ENCODE data around the gene STX18. TPM values are rescaled to one million over a fixed set of nuclear protein-coding genes. Genes with fewer than 3 reads are reported as not detected.

The STX18 gene
- total and polyA plus RNA-seq, 10 of the 15 experiments (the other 5 are each of a cell fraction or from before 2014, with no cell fraction given) = 8.2 to 46.6 (median 31.1) TPM

GRCh38 chr4:4385729-4386295, 156.0 kb downstream of the STX18 start:
- ChIA-PET POLR2A (no interaction called here), CTCF (no interaction called here), RAD21 (ENCODE audit: unreplicated experiment) (no interaction called here), SMC1A (ENCODE audit: uncharacterized antibody, unreplicated experiment) (no interaction called here)
- 2% methylated on average over 38 of the region's 38 CpGs for WGBS (ENCODE audit: insufficient coverage, insufficient replicate concordance, low lambda C conversion rate, missing lambda C conversion rate)
- Histone ChIP-seq H3K9ac (ENCODE audit: control insufficient read depth, insufficient read depth, low read length) (no peak overlapping the region), H3K4me1 (ENCODE audit: control insufficient read depth, insufficient read depth, low read length) (no peaks in the 10 kb centered on the region), H3K4me3 (no peak overlapping the region), H3K9me3 (replicated peaks; ENCODE audit: control insufficient read depth, insufficient read depth, low read length) (no peaks in the 10 kb centered on the region), H3K4me2 (ENCODE audit: control insufficient read depth, insufficient read depth) (no peak overlapping the region), H3K36me3 (ENCODE audit: control insufficient read depth in 2 of 2, insufficient read depth in 2 of 2, low read length in 1 of 2) (no peaks in the 10 kb centered on the region), H4K20me1 (ENCODE audit: control insufficient read depth, insufficient read depth) (no peaks in the 10 kb centered on the region), H3K27ac (ENCODE audit: control insufficient read depth, insufficient read depth) (no peak overlapping the region), H2AFZ (ENCODE audit: control insufficient read depth, low read depth, low read length) (no peak overlapping the region), H3K79me2 (ENCODE audit: control insufficient read depth, insufficient read depth, low read length) (no peaks in the 10 kb centered on the region), H3K27me3 (replicated peaks in 1 of 2; ENCODE audit: control insufficient read depth in 2 of 2, insufficient read depth in 2 of 2, low read length in 1 of 2) (peaks cover 5 to 10% of the 10 kb centered on the region in 2 experiments)
- in situ Hi-C loops (cut with MboI) = no loop called here
- DNase-seq (ENCODE audit: low read depth, low spot score) (no peak), ATAC-seq (no peak), FAIRE-seq (no peak)
- no peak for TF ChIP-seq FOXM1 (IDR thresholded peaks at IDR 0.05; ENCODE audit: low read depth, low read length)
- no peak for TF ChIP-seq RB1 (IDR thresholded peaks at IDR 0.05; ENCODE audit: borderline replicate concordance)
- no peak for TF ChIP-seq YBX1 (IDR thresholded peaks at IDR 0.05)
- TF ChIP-seq ZNF687 (IDR thresholded peaks at IDR 0.05) = no peak
- no peak for TF ChIP-seq CBX5 (IDR thresholded peaks at IDR 0.05; ENCODE audit: low read depth)
- no peak for TF ChIP-seq CHD4 (IDR thresholded peaks at IDR 0.05)
- TF ChIP-seq IRF5 (IDR thresholded peaks at IDR 0.05; ENCODE audit: borderline replicate concordance) = no peak
- TF ChIP-seq BCLAF1 (IDR thresholded peaks at IDR 0.05) = no peak
- TF ChIP-seq HDAC2 (IDR thresholded peaks at IDR 0.05) = no peak
- no peak for TF ChIP-seq RCOR1 (conservative IDR thresholded peaks at IDR 0.05; ENCODE audit: low read depth, low read length)
- TF ChIP-seq MYB (IDR thresholded peaks at IDR 0.05; ENCODE audit: borderline replicate concordance, low read depth, low read length) = no peak
- TF ChIP-seq RBBP5 (conservative IDR thresholded peaks at IDR 0.05) = no peak
- intact Hi-C loops (cut with micrococcal nuclease; ENCODE audit: unreplicated experiment) = no loop called here
- no TSS peak for BruUV-seq (replicated peaks)
